ENCODE results near the gene KLK15. TPM values are rescaled to one million over a fixed set of nuclear protein-coding genes. Genes with fewer than 3 reads are reported as not detected.

Gene KLK15
- polyA plus RNA-seq (ENCODE audit: insufficient read depth in 1 of 5, insufficient read length in 5 of 5, low replicate concordance in 1 of 5) = not detected
- long read RNA-seq, donor 1 = 0 reads
- long read RNA-seq, donor 2 = 0 reads
- long read RNA-seq, donor 3 = 0 reads
- long read RNA-seq, donor 4 = 0 reads
- long read RNA-seq, donor 5 = 0 reads
- long read RNA-seq, donor 6 = 0 reads
- long read RNA-seq, donor 7 = 0 reads
- long read RNA-seq, donor 8 = 0 reads

- no peak for DNase-seq
Observed at GRCh38 chr19:50833117-50833801, at the start of gene KLK15. KLK15 (minus strand) TSS chr19:50833574; CDS start chr19:50831492, 2,082 bp downstream.

GRCh38 chr19:50882188-50882587, 48.8 kb upstream of the KLK15 start:
- DNase-seq = no peak

GRCh38 chr19:50880241-50880640, 46.9 kb upstream of the KLK15 start:
- no peak for DNase-seq

- DNase-seq = no peak
Observed at GRCh38 chr19:50878851-50879250, 45.5 kb upstream of the KLK15 start.

GRCh38 chr19:50877338-50877737, 44.0 kb upstream of the KLK15 start:
- no peak for DNase-seq

GRCh38 chr19:50876456-50876855, 43.1 kb upstream of the KLK15 start:
- DNase-seq = no peak

- DNase-seq = no peak
Observed at GRCh38 chr19:50875795-50876422, 42.5 kb upstream of the KLK15 start.

GRCh38 chr19:50874211-50874610, 40.8 kb upstream of the KLK15 start:
- no peak for DNase-seq

- DNase-seq = no peak
Observed at GRCh38 chr19:50873056-50873455, 39.7 kb upstream of the KLK15 start, which contains the start of gene KLK2. KLK2 (plus strand) TSS chr19:50873439; CDS start chr19:50873474, 35 bp downstream.

GRCh38 chr19:50870417-50871089, 37.2 kb upstream of the KLK15 start:
- DNase-seq = no peak

GRCh38 chr19:50869479-50869878, 36.1 kb upstream of the KLK15 start:
- DNase-seq = no peak

GRCh38 chr19:50861496-50862286, 28.3 kb upstream of the KLK15 start:
- no peak for DNase-seq

GRCh38 chr19:50861010-50861409, 27.6 kb upstream of the KLK15 start:
- DNase-seq = no peak

GRCh38 chr19:50859849-50860248, 26.5 kb upstream of the KLK15 start:
- no peak for DNase-seq

GRCh38 chr19:50858886-50859285, 25.5 kb upstream of the KLK15 start:
- no peak for DNase-seq

- no peak for DNase-seq
Observed at GRCh38 chr19:50857366-50857765, 24.0 kb upstream of the KLK15 start.

GRCh38 chr19:50854636-50855410, 21.4 kb upstream of the KLK15 start, which contains the start of gene KLK3:
KLK3 (plus strand) TSS chr19:50854915; CDS start chr19:50854956, 41 bp downstream.
- no peak for DNase-seq

GRCh38 chr19:50851620-50852019, 18.2 kb upstream of the KLK15 start:
- no peak for DNase-seq

- DNase-seq = no peak
Observed at GRCh38 chr19:50850738-50851137, 17.4 kb upstream of the KLK15 start.

GRCh38 chr19:50844296-50844935, 11.0 kb upstream of the KLK15 start:
- no peak for DNase-seq
